Endothelial cell of umbilical vein (primary cell): ENCODE measurements around the gene SPO11. TPM values are rescaled to one million over a fixed set of nuclear protein-coding genes. Genes with fewer than 3 reads are reported as not detected.
"Not testable (repeated sequence)": the region's sequence is repeated elsewhere in the genome, so short reads cannot be mapped to it uniquely, and the experiment has no call there.

Source experiments
- BruUV-seq: library from RNA; stranded (reverse); fragments of 400-500 nt; replicated peaks from 2 replicates; lab custom pipeline; 2021; lab: Mats Ljungman, UMichigan
- CTCF ChIA-PET: fragments of 300-600, 350-600 bp; sonication (Branson Sonifier 250); formaldehyde crosslinking; loops from one replicate; lab custom pipeline; 2021; ENCODE audit warnings: antibody characterized with exemption, inconsistent platforms; lab: Charles Lee
- POLR2A ChIA-PET: fragments of 300-600, 350-600 bp; sonication (Branson Sonifier 250); formaldehyde crosslinking; loops from one replicate; lab custom pipeline; 2021; ENCODE audit warnings: antibody characterized with exemption, inconsistent platforms; lab: Charles Lee
- DNase-seq: peaks from one replicate; pipeline ENCODE4 v3.0.0-alpha.2; 2011; ENCODE audit warnings: low read depth, low spot score
- FAIRE-seq: peaks from 2 replicates; lab custom pipeline; 2011; peaks lifted over from hg19 to GRCh38; lab: Jason Lieb, UNC
- H2AFZ ChIP-seq: 2 replicates; pipeline ENCODE4 v1.6.0; 2012; ENCODE audit warnings: low read depth, low read length, control low read depth, inconsistent platforms
- H3K27ac ChIP-seq: 2 replicates; pipeline ENCODE4 v1.5.1; 2011; ENCODE audit warnings: low read depth, mild to moderate bottlenecking, control low read depth, low read length, moderate library complexity; ENCODE audit not compliant: insufficient read depth
- H3K27me3 ChIP-seq, 2 experiments: 2 replicates each; pipeline versions ENCODE4 v1.6.0 to v1.6.1; 2011; ENCODE audit warnings: low read length in 2 of 2, mixed read lengths in 1 of 2; ENCODE audit not compliant: control insufficient read depth in 2 of 2, insufficient read depth in 2 of 2
- H3K36me3 ChIP-seq, 2 experiments: 2 replicates in 1 of 2; 3 replicates in 1 of 2; pipeline ENCODE4 v1.5.1; 2011; ENCODE audit warnings: low read length in 2 of 2, mild to moderate bottlenecking in 1 of 2, moderate library complexity in 1 of 2; ENCODE audit not compliant: control insufficient read depth in 2 of 2, insufficient read depth in 2 of 2; ENCODE audit errors: extremely low read depth in 1 of 2
- H3K4me1 ChIP-seq: 3 replicates; pipeline ENCODE4 v1.5.1; 2011; ENCODE audit warnings: mild to moderate bottlenecking, low read length; ENCODE audit not compliant: control insufficient read depth, insufficient read depth; ENCODE audit errors: extremely low read depth
- H3K4me2 ChIP-seq: 2 replicates; pipeline ENCODE4 v1.6.1; 2011; ENCODE audit warnings: low read length, control low read depth, mixed read lengths; ENCODE audit not compliant: insufficient read depth
- H3K4me3 ChIP-seq, 3 experiments: fragments of 200-600 bp in 1 of 3; sonication (generic), shearing (Covaris generic) in 1 of 3; replicated peaks in 1 of 3; 2 replicates each; pipeline ENCODE4 v1.5.1; 2011 to 2016; ENCODE audit warnings: control low read depth in 3 of 3, low read length in 3 of 3, mild to moderate bottlenecking in 2 of 3, inconsistent platforms in 1 of 3, low read depth in 1 of 3, moderate library complexity in 1 of 3; ENCODE audit not compliant: insufficient read depth in 1 of 3
- H3K79me2 ChIP-seq: 2 replicates; pipeline ENCODE4 v1.6.0; 2012; ENCODE audit warnings: low read length, inconsistent platforms; ENCODE audit not compliant: control insufficient read depth, insufficient read depth
- H3K9ac ChIP-seq: replicated peaks from 2 replicates; pipeline ENCODE3; 2011; ENCODE audit warnings: low read length, control low read depth; ENCODE audit not compliant: insufficient read depth; ENCODE audit errors: extremely low read depth
- H3K9me1 ChIP-seq: replicated peaks from 3 replicates; pipeline ENCODE4 v1.6.0; 2011; ENCODE audit warnings: mild to moderate bottlenecking, low read length; ENCODE audit not compliant: control insufficient read depth, insufficient read depth; ENCODE audit errors: extremely low read depth
- H3K9me3 ChIP-seq: replicated peaks from 2 replicates; pipeline ENCODE4 v1.5.1; 2012; ENCODE audit warnings: low read length, inconsistent platforms; ENCODE audit not compliant: control insufficient read depth, insufficient read depth
- H4K20me1 ChIP-seq: replicated peaks from 2 replicates; pipeline ENCODE3; 2011; ENCODE audit warnings: mild to moderate bottlenecking, low read length; ENCODE audit not compliant: control insufficient read depth, insufficient read depth; ENCODE audit errors: extremely low read depth
- EZH2 ChIP-seq: IDR thresholded peaks from 2 replicates; pipeline ENCODE4 v1.6.1; 2012; ENCODE audit warnings: borderline replicate concordance, low read depth, mild to moderate bottlenecking, moderate library complexity, low read length, inconsistent platforms; ENCODE audit not compliant: severe bottlenecking
- FOS ChIP-seq: IDR thresholded peaks from 2 replicates; pipeline ENCODE4 v1.6.1; 2011; ENCODE audit warnings: mild to moderate bottlenecking, low read length, moderate library complexity, borderline replicate concordance; ENCODE audit not compliant: insufficient read depth
- MYC ChIP-seq: IDR thresholded peaks from one replicate; pipeline ENCODE4 v1.6.1; 2011; ENCODE audit warnings: mild to moderate bottlenecking, low read depth, low read length
- POLR2A ChIP-seq: IDR thresholded peaks from 2 replicates; pipeline ENCODE4 v1.6.1; 2012; ENCODE audit warnings: low read depth, mild to moderate bottlenecking, control low read depth, low read length
- POLR2AphosphoS5 ChIP-seq: IDR thresholded peaks from 2 replicates; pipeline ENCODE4 v1.6.1; 2012; ENCODE audit warnings: low read depth, mild to moderate bottlenecking, control low read depth, low read length, moderate library complexity; ENCODE audit not compliant: insufficient read depth
- dilution Hi-C: fragments of 300-500 bp; cut with MboI; formaldehyde crosslinking; loops from one replicate; pipeline ENCODE4 v1.15.0; 2019; ENCODE audit warnings: low sequenced_read_pairs; ENCODE audit not compliant: extremely low pct_ligation_motif_present
- intact Hi-C: fragments of 100-400 bp; cut with micrococcal nuclease; formaldehyde crosslinking; loops from one replicate; pipeline ENCODE4 v1.10.0; 2022
- polyA plus RNA-seq, 4 experiments: library from polyadenylated mRNA; depleted of rRNA in 3 of 4; stranded (reverse) in 3 of 4; unstranded in 1 of 4; fragments of >200 nt; gene quantifications; 2 replicates each; pipeline versions ENCODE4 v1.2.1 to v1.2.3, GENCODE V29; 2011 to 2012; ENCODE audit warnings: missing spikeins in 1 of 4
- total RNA-seq: library from RNA; stranded (reverse); gene quantifications from 2 replicates; pipeline ENCODE4 v1.2.3, GENCODE V29; 2021
- TF ChIP-seq, protein P1 (sequence below): IDR thresholded peaks from 2 replicates; pipeline ENCODE4 v1.6.1; 2011; ENCODE audit not compliant: insufficient read depth, insufficient read length
- TF ChIP-seq, protein P2 (sequence below), 2 donors: IDR thresholded peaks; 1 replicate in 1 of 2; 2 replicates in 1 of 2; pipeline ENCODE4 v1.5.1; 2011; ENCODE audit warnings: low read length in 2 of 2, mild to moderate bottlenecking in 2 of 2, moderate library complexity in 2 of 2, control low read depth in 1 of 2, inconsistent platforms in 1 of 2, low read depth in 1 of 2; ENCODE audit not compliant: insufficient read depth in 1 of 2; ENCODE audit errors: extremely low read depth in 1 of 2

The SPO11 gene
- total and polyA plus RNA-seq, 2 donors (not counting 3 experiments of a cell fraction or from before 2014, with no cell fraction given) = not detected

DNA sequence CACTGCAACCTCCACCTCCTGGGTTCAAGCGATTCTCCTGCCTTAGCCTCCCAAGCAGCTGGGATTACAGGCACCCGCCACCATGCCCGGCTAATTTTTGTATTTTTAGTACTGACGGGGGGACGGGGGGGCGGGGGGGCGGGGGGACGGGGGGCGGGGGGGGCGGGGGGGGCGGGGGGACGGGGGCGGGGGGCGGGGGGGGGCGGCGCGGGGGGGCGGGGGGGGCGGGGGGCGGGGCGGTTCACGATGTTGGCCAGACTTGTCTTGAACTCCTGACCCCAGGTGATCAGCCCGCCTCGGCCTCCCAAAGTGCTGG, 21.1 kb downstream of the SPO11 start:
- DNase-seq, POLR2A ChIA-PET, H3K9me1 ChIP-seq, CTCF ChIA-PET, FAIRE-seq, H3K9me3 ChIP-seq, dilution Hi-C loops, H4K20me1 ChIP-seq, BruUV-seq, H3K4me1 ChIP-seq, H3K27me3 ChIP-seq: not testable (repeated sequence)
- peak overlapping the region; percentile 55 for H3K4me2 ChIP-seq
- peaks cover 34% of the 10 kb centered on the region for H3K79me2 ChIP-seq
- peak overlapping the region; percentile 77 for H2AFZ ChIP-seq
- intact Hi-C loops = loop anchor here (2.0 kb wide), 1 partner anchor 30 kb away; no protein-coding TSS in a partner anchor
- H3K36me3 ChIP-seq = peaks cover 16 to 17% of the 10 kb centered on the region in 2 experiments
- peak overlapping the region in 2 of 3 experiments; percentile 72 to 79 for H3K4me3 ChIP-seq
- peak overlapping the region; percentile 80 for H3K27ac ChIP-seq
- peak overlapping the region; percentile 73 for H3K9ac ChIP-seq

DNA sequence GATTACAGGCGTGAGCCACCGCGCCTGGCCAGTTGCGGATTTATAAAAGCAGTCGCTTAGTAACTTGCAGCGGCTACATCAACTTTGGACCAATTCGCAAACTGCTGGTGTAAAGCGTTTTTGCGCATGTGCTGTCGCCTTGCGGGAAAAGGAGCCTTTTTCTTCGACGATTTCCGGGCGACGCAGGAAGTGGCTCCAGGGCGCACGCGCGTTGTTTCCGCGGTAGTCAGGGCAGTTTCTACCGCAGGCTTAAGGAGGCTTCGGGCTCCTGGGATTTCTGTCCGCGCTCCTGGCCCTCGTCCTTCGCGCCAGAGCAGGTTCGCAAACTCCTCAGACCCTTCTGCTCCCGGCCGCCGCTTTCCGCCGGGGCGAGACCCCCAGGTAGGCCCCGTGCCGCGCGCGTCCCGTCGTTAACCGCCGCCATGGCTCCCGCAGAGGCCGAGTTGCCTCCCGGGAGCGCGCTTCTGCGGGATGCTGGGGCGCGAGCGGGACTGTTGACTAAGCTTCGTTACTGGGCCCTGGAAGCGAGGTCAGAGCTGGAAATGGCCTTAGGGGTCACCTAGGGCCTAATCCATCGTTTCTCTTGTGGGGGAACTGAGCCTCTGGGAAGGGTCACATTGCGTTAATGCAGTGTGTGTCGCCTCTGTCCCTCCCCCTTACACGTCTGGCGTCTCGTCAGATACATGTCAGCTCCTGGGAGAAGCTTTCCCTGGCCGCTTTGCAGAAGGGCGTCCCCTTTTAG, 21.6 kb downstream of the SPO11 start, which contains the start of gene RAE1:
Gene RAE1, plus strand, starts transcription at position 214 of the 742 bp plus-strand sequence. CDS start 2,784 bp downstream, outside the sequence.
- no peaks in the 10 kb centered on the region for H4K20me1 ChIP-seq
- no peaks in the 10 kb centered on the region for H3K9me3 ChIP-seq
- H3K4me1 ChIP-seq = peaks cover 9% of the 10 kb centered on the region
- intact Hi-C loops = loop anchor here (2.0 kb wide), 1 partner anchor 30 kb away; no protein-coding TSS in a partner anchor
- H3K36me3 ChIP-seq = peaks cover 18 to 21% of the 10 kb centered on the region in 2 experiments
- POLR2A ChIA-PET = interaction anchor here (0.6 kb wide), 1 partner anchor 784 kb away, joined by 10 read pairs; no protein-coding TSS in a partner anchor
- BruUV-seq = TSS peak; percentile 61
- CTCF ChIA-PET = no interaction called here
- peaks cover 34% of the 10 kb centered on the region for H3K79me2 ChIP-seq
- FAIRE-seq = peak; percentile 92
- peak within 1 kb of the TSS; percentile 73 for H3K9ac ChIP-seq
- TF ChIP-seq MYC (no peak), POLR2AphosphoS5 (peak; percentile 75), EZH2 (no peak), POLR2A (peak; percentile 85), FOS (no peak)
- TF ChIP-seq, protein P1, sequence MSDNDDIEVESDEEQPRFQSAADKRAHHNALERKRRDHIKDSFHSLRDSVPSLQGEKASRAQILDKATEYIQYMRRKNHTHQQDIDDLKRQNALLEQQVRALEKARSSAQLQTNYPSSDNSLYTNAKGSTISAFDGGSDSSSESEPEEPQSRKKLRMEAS = peak; percentile 54
- TF ChIP-seq, protein P2, sequence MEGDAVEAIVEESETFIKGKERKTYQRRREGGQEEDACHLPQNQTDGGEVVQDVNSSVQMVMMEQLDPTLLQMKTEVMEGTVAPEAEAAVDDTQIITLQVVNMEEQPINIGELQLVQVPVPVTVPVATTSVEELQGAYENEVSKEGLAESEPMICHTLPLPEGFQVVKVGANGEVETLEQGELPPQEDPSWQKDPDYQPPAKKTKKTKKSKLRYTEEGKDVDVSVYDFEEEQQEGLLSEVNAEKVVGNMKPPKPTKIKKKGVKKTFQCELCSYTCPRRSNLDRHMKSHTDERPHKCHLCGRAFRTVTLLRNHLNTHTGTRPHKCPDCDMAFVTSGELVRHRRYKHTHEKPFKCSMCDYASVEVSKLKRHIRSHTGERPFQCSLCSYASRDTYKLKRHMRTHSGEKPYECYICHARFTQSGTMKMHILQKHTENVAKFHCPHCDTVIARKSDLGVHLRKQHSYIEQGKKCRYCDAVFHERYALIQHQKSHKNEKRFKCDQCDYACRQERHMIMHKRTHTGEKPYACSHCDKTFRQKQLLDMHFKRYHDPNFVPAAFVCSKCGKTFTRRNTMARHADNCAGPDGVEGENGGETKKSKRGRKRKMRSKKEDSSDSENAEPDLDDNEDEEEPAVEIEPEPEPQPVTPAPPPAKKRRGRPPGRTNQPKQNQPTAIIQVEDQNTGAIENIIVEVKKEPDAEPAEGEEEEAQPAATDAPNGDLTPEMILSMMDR (IDR thresholded peaks at IDR 0.05; ENCODE audit: extremely low read depth in 1 of 2, insufficient read depth in 1 of 2, low read depth in 1 of 2, low read length in 2 of 2) = no peak
- H3K4me3 ChIP-seq = peak within 1 kb of the TSS; percentile 64 to 79 (median 72)
- no peaks in the 10 kb centered on the region for H3K27me3 ChIP-seq
- H3K9me1 ChIP-seq = no peaks in the 10 kb centered on the region
- peak; percentile 93 for DNase-seq
- dilution Hi-C loops = no loop called here
- H3K27ac ChIP-seq = peak within 1 kb of the TSS; percentile 80
- peak within 1 kb of the TSS; percentile 77 for H2AFZ ChIP-seq
- H3K4me2 ChIP-seq = peak within 1 kb of the TSS; percentile 83
